A673 (cell line): ENCODE measurements around the gene SSBP3.

Source experiments
- EZH2 ChIP-seq: fragments of 200-600 bp; sonication (generic); IDR thresholded peaks from 2 replicates; pipeline ENCODE4 v1.6.1; 2017; ENCODE audit warnings: borderline replicate concordance, low read depth, mild to moderate bottlenecking, mixed read lengths, antibody characterized with exemption, low read length; ENCODE audit not compliant: poor library complexity, severe bottlenecking
- TF ChIP-seq, protein P1 (sequence below): fragments of 300-800, 200-600 bp; sonication (generic); conservative IDR thresholded peaks from 2 replicates; pipeline ENCODE4 v1.5.1; 2017; ENCODE audit warnings: low read depth, mild to moderate bottlenecking, antibody characterized with exemption, low read length, moderate library complexity, mixed read lengths

DNA sequence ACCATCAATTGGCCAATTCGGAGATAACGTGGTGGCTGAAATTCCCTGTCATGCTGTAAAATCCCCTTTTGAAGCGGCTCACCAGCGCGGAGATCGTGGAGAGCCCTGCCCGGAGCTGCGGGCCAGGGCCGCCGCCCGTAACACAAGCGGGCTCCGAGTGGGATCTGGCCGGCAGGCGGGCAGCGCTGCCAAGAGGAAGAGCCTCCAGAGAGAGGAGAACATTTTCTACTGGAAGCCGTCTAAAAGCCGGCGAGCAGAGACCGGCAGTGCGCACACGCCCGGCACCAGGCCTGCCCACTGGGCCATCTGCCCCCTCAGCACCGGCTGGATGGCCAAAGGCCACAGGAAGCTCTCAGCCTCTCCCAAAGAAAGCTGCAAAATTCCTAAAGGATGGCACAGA is 15.5 kb downstream of the SSBP3 start:
- TF ChIP-seq, protein P1, sequence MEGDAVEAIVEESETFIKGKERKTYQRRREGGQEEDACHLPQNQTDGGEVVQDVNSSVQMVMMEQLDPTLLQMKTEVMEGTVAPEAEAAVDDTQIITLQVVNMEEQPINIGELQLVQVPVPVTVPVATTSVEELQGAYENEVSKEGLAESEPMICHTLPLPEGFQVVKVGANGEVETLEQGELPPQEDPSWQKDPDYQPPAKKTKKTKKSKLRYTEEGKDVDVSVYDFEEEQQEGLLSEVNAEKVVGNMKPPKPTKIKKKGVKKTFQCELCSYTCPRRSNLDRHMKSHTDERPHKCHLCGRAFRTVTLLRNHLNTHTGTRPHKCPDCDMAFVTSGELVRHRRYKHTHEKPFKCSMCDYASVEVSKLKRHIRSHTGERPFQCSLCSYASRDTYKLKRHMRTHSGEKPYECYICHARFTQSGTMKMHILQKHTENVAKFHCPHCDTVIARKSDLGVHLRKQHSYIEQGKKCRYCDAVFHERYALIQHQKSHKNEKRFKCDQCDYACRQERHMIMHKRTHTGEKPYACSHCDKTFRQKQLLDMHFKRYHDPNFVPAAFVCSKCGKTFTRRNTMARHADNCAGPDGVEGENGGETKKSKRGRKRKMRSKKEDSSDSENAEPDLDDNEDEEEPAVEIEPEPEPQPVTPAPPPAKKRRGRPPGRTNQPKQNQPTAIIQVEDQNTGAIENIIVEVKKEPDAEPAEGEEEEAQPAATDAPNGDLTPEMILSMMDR: no peak
- TF ChIP-seq EZH2: no peak
